ENCODE data around the gene EIF4EBP3. TPM values are rescaled to one million over a fixed set of nuclear protein-coding genes. Genes with fewer than 3 reads are reported as not detected.
A peak's percentile ranks its signal among the peaks of the same experiment; 100 is the strongest.

The EIF4EBP3 gene
- total and polyA plus RNA-seq, 4 donors, result 5.2 to 69.5 (median 20.4) TPM

DNA sequence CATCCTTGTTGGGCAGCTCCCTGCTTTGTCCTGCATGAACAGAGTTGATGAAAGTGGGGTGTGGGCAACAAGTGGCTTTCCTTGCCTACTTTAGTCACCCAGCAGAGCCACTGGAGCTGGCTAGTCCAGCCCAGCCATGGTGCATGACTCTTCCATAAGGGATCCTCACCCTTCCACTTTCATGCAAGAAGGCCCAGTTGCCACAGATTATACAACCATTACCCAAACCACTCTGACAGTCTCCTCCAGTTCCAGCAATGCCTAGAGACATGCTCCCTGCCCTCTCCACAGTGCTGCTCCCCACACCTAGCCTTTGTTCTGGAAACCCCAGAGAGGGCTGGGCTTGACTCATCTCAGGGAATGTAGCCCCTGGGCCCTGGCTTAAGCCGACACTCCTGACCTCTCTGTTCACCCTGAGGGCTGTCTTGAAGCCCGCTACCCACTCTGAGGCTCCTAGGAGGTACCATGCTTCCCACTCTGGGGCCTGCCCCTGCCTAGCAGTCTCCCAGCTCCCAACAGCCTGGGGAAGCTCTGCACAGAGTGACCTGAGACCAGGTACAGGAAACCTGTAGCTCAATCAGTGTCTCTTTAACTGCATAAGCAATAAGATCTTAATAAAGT is 21.1 kb downstream of the EIF4EBP3 start:
- H3K36me3 ChIP-seq (ENCODE audit: control insufficient read depth in 4 of 4, insufficient read depth in 4 of 4, low read length in 4 of 4), result peaks cover 0 to 24% (median 18%) of the 10 kb centered on the region in 4 donors
- WGBS, 2 donors, result 86 to 96% methylated on average over 2 of the region's 2 CpGs
- ATAC-seq (ENCODE audit: insufficient read depth, low FRiP score) (no peak), DNase-seq (no peak)
- H3K27me3 ChIP-seq (ENCODE audit: control insufficient read depth in 3 of 3, insufficient read depth in 3 of 3, low read length in 2 of 3), result no peaks in the 10 kb centered on the region
- no peak overlapping the region for H3K9ac ChIP-seq (ENCODE audit: insufficient read depth in 1 of 2, low read length in 2 of 2)
- H3K4me1 ChIP-seq (ENCODE audit: control insufficient read depth in 5 of 5, insufficient read depth in 5 of 5, low read length in 5 of 5), result peaks cover 2 to 33% (median 23%) of the 10 kb centered on the region in 5 donors
- H3K4me3 ChIP-seq, result no peak overlapping the region
- H3K9me3 ChIP-seq (ENCODE audit: control insufficient read depth in 4 of 4, insufficient read depth in 3 of 4, low read length in 3 of 4), result no peaks in the 10 kb centered on the region
- peak overlapping the region; percentile 10 to 83 for H3K27ac ChIP-seq (ENCODE audit: low read depth in 1 of 2, low read length in 1 of 2)
- TF ChIP-seq, protein P1, sequence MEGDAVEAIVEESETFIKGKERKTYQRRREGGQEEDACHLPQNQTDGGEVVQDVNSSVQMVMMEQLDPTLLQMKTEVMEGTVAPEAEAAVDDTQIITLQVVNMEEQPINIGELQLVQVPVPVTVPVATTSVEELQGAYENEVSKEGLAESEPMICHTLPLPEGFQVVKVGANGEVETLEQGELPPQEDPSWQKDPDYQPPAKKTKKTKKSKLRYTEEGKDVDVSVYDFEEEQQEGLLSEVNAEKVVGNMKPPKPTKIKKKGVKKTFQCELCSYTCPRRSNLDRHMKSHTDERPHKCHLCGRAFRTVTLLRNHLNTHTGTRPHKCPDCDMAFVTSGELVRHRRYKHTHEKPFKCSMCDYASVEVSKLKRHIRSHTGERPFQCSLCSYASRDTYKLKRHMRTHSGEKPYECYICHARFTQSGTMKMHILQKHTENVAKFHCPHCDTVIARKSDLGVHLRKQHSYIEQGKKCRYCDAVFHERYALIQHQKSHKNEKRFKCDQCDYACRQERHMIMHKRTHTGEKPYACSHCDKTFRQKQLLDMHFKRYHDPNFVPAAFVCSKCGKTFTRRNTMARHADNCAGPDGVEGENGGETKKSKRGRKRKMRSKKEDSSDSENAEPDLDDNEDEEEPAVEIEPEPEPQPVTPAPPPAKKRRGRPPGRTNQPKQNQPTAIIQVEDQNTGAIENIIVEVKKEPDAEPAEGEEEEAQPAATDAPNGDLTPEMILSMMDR (IDR thresholded peaks at IDR 0.05; ENCODE audit: control extremely low read depth, extremely low read depth), result no peak

DNA sequence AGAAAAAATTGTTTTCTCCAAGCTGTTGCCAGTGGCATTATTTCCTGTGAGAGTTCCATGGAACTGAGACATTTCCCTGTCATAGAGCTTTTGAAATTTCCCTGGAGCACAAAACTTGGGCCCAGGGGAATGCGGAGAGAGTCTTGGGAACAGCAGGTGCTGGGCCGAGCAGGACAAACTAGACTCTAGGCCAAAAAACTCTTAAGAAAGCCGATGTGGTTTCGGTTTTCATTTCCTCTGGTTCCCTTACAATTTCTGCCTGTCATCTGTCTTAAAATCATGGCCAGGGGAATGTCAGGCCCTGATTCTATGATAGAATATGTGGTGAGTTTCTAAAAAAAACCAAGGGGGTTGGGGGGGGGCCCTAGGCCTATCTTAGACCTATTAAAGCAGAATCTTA is 21.7 kb downstream of the EIF4EBP3 start:
- H3K4me1 ChIP-seq (ENCODE audit: control insufficient read depth in 5 of 5, insufficient read depth in 5 of 5, low read length in 5 of 5), result peaks cover 0 to 32% (median 25%) of the 10 kb centered on the region in 5 donors
- H3K9me3 ChIP-seq (ENCODE audit: control insufficient read depth in 4 of 4, insufficient read depth in 3 of 4, low read length in 3 of 4), result no peaks in the 10 kb centered on the region
- DNase-seq (no peak), ATAC-seq (ENCODE audit: insufficient read depth, low FRiP score) (no peak)
- no peak overlapping the region for H3K4me3 ChIP-seq
- H3K27me3 ChIP-seq (ENCODE audit: control insufficient read depth in 3 of 3, insufficient read depth in 3 of 3, low read length in 2 of 3), result no peaks in the 10 kb centered on the region
- no peak overlapping the region for H3K9ac ChIP-seq (ENCODE audit: insufficient read depth in 1 of 2, low read length in 2 of 2)
- TF ChIP-seq, protein P1 (IDR thresholded peaks at IDR 0.05; ENCODE audit: control extremely low read depth, extremely low read depth), result no peak
- peaks cover 0 to 24% (median 18%) of the 10 kb centered on the region in 4 donors for H3K36me3 ChIP-seq (ENCODE audit: control insufficient read depth in 4 of 4, insufficient read depth in 4 of 4, low read length in 4 of 4)
- H3K27ac ChIP-seq (ENCODE audit: low read depth in 1 of 2, low read length in 1 of 2), result peak overlapping the region; percentile 10 to 83
- 7 to 20% methylated on average over 4 of the region's 4 CpGs for WGBS, 2 donors

DNA sequence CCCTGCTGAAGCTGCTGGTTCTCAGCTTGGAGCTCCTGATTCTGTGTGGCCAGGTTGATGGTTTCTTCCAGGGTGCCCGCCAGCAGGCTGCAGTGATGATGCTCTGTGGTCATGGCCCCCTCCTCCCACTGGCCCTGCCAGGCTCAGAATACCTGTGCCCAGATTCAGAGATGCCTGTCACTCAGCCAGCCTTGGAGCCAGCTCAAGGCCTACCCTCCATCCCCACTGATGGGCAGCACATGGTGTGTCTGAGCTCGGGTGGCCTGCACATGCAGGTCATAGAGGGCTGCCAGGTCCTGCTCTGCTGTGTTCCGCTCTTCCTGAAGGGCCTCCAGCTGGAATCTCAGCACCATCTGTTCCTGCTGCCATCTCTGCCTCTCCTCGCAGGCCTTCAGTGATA is 22.6 kb downstream of the EIF4EBP3 start:
- DNase-seq, result no peak
- Histone ChIP-seq H3K9me3 (ENCODE audit: control insufficient read depth in 4 of 4, insufficient read depth in 3 of 4, low read length in 3 of 4) (no peaks in the 10 kb centered on the region), H3K36me3 (ENCODE audit: control insufficient read depth in 4 of 4, insufficient read depth in 4 of 4, low read length in 4 of 4) (peaks cover 0 to 24% (median 18%) of the 10 kb centered on the region in 4 donors), H3K4me3 (no peak overlapping the region), H3K27me3 (ENCODE audit: control insufficient read depth in 3 of 3, insufficient read depth in 3 of 3, low read length in 2 of 3) (no peaks in the 10 kb centered on the region), H3K27ac (ENCODE audit: low read depth in 1 of 2, low read length in 1 of 2) (peak overlapping the region in 1 of 2 donors; percentile 37), H3K9ac (ENCODE audit: insufficient read depth in 1 of 2, low read length in 2 of 2) (no peak overlapping the region), H3K4me1 (ENCODE audit: control insufficient read depth in 5 of 5, insufficient read depth in 5 of 5, low read length in 5 of 5) (peaks cover 0 to 32% (median 26%) of the 10 kb centered on the region in 5 donors)
- ATAC-seq (ENCODE audit: insufficient read depth, low FRiP score), result no peak
- TF ChIP-seq, protein P1 (IDR thresholded peaks at IDR 0.05; ENCODE audit: control extremely low read depth, extremely low read depth), result no peak
- 89 to 92% methylated on average over 4 of the region's 4 CpGs for WGBS, 2 donors
